GM19099 (cell line): ENCODE results near the gene TPRG1L.

Experiments
- POLR2A ChIP-seq: IDR thresholded peaks from 3 replicates; pipeline ENCODE4 v1.6.1; 2011; ENCODE audit warnings: low read depth; ENCODE audit not compliant: insufficient read length; ENCODE audit errors: extremely low read depth

Gene TPRG1L

GRCh38 chr1:3641816-3642215 is 17.0 kb downstream of the TPRG1L start:
- no peak for TF ChIP-seq POLR2A

- no peak for TF ChIP-seq POLR2A
Measured at GRCh38 chr1:3642919-3643675, 18.3 kb downstream of the TPRG1L start.

DNA sequence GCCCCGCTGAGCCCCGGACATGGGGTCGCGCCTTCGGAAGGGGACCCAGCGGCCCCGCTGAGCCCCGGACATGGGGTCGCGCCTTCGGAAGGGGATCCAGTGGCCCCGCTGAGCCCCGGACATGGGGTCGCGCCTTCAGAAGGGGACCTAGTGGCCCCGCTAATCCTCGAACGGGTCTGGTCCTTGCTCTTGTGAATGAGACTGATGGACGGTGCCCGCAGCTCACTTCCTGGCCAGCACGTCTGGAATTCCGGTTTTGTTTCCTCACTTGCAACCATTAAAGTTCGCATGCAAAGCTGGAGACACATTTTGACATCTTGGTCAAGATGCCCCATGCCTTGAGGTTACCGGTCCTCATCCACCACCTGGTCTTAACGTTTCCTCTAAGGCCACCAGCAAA is 19.5 kb downstream of the TPRG1L start:
- TF ChIP-seq POLR2A = no peak

DNA sequence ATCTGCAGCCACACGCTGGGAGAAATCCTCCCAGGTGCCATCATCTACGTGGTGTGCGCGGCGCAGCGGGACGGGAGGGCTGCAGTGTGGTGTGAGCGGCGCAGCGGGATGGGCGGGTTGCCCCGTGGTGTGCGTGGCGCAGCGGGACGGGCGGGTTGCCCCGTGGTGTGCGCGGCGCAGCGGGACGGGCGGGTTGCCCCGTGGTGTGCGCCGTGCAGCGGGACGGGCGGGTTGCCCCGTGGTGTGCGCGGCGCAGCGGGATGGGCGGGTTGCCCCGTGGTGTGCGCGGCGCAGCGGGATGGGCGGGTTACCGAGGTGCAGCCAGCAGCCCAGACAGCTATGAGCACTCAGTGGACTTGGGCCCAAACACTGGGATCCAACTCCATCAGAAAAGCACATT is 20.4 kb downstream of the TPRG1L start:
- no peak for TF ChIP-seq POLR2A

GRCh38 chr1:3645666-3646355 is 21.0 kb downstream of the TPRG1L start:
- no peak for TF ChIP-seq POLR2A

DNA sequence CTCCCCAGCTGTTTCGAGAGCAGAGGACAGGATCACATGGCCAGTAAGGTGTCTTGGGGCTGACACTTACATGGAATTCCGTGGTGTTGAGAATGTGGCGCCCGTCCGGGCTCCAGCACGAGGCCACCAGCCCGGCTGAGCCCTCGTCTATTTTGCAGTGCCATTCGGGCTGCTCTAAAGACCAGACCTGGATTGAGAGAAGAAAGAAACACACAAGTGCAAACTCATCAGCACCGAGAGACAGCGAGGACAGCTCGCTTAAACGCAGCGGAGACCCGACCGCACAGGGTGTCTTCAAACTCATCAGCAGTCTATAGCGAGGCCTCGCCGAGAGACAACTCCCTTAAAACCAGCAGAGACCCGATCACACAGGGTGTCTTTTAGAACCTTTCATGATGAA is 21.8 kb downstream of the TPRG1L start:
- TF ChIP-seq POLR2A = no peak

DNA sequence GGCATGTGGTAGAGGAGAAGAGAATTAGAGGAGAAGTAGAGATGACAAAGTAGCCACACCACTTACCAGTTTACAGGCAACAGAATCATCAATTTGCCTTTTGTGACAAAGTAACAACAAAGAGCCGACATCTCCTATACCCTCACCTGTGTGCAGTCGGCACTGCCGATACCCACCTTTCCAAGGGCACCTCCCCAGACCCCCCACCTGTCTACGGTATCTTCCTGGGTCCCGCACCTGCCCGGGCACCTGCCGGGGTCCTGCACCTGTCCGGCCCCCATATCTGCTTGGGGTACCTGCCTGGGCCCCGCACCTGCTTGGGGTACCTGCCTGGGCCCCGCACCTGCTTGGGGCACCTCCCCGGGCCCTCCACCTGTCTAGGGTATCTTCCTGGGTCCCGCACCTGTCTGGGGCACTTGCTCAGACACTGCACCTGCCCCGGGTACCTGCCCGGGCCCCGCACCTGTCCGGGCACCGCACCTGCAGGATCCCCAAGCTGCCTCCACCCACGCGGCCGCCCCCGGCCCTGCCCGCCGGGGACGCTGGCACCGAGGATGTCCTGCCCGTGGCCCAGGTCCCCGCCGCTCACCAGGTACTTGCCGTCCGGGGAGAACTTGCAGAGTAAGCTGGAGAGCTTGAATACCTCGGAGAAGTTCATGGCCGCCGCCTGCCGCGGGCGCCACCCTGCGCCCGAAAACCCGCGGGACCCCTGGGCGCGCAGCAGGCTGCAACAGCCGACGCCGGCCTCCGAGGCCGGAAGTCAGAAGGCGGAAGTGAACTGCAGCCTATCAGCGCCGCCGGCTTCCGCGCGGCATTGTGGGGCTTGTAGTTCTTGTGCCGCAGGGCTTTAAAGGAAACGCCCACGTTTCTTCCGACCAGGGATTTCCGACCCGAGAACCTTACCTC is 24.8 kb downstream of the TPRG1L start, which contains the start of gene WRAP73:
Gene WRAP73 (minus strand): TSS at position 762 of the 906 bp plus-strand sequence. CDS start 104 bp downstream, at position 658.
- peak; percentile 73 for TF ChIP-seq POLR2A

DNA sequence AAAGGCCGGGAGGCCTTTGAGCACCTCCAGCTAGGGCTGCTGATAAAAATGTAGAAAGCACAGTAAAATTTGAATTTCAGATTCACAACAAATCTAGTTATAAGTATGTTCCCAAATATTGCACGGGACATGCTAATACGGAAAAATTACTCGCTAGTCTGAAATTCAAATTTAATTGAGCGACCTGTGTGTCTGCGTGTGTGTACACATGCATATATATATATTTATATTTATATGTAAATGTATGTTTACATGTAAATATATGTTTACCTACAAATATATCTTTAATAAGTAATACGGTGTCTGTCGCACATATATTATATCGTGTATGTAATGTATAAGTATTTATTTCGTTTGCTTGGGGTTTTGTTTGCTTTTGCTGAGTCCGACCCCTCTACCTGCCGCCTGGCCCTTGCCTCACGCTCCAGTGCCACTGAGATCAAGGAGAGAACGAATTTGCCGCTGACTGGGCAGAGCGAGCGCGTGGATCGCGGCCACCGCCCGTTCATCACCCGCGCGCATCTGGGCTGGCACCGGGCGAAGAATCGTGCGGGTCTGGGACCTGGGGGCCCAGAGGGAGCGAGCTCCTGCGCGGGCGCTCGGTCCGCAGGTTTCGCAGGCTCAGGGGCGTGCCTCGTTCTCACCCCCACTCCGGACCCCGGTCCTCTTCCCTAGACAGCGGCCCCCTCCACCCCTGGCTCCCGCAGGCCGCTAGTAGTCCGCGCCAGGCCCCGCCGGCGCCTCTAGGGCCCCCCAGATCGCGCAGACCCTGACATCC is 25.6 kb downstream of the TPRG1L start:
- no peak for TF ChIP-seq POLR2A

DNA sequence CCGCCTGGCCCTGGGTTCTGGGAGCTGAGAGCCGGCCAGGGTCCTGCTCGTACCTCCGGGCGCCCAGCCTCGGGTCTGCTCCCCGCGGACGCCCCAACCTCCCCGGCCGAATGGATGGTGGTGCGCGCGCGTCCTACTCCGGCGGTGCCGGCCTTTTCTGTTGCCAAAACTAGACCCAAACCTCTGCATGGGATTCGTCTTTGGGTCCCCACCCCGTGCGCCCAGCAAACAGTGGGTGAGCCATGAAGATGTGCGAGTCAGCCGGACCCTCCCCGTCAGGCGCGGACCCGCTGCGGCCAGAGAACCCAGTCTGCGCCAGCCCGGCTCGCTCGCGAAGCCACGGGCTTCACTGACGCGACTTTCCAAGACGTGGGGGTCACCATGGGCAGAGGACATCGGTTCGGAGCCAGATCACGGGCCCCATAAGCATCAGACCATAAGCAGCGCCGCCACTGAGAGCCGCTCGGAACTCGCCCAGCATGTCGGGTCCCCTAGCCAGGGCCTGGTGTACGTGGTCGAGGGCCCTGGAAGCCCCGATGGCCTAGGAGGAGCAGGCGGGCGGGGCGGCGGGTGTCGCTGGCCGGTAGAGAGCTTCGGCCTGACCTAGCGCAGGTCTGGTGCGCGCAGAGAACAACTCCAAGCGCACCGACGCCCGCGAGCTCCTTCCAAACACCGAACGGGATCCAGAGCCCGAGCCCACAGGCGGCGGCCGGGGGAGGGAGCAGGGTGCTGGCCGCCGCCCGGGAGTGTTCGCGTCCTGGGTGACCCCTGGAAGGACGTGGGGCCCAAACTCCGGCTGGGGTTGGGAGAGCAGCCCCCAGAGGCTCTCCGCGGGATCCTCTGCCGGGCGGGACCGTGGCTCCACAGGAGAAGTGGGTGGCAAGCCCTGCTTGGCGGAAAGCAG is 26.5 kb downstream of the TPRG1L start:
- TF ChIP-seq POLR2A = no peak

DNA sequence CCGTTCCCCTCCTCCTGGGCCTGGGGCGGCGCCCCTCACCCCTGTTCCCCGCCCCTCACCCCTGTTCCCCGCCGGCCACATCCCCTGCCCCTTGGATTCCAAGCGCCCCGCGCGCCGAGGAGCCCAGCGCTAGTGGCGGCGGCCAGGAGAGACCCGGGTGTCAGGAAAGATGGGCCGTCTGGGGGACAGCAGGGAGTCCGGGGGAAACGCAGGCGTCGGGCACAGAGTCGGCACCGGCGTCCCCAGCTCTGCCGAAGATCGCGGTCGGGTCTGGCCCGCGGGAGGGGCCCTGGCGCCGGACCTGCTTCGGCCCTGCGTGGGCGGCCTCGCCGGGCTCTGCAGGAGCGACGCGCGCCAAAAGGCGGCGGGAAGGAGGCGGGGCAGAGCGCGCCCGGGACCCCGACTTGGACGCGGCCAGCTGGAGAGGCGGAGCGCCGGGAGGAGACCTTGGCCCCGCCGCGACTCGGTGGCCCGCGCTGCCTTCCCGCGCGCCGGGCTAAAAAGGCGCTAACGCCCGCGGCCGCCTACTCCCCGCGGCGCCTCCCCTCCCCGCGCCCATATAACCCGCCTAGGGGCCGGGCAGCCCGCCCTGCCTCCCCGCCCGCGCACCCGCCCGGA is 27.2 kb downstream of the TPRG1L start, which contains the start of gene TP73:
Gene TP73 (plus strand): TSS at position 587 of the 618 bp plus-strand sequence. CDS start 29,850 bp downstream, outside the sequence.
- TF ChIP-seq POLR2A = peak; percentile 37

- TF ChIP-seq POLR2A = no peak
Measured at GRCh38 chr1:3652548-3653285, 27.9 kb downstream of the TPRG1L start.

DNA sequence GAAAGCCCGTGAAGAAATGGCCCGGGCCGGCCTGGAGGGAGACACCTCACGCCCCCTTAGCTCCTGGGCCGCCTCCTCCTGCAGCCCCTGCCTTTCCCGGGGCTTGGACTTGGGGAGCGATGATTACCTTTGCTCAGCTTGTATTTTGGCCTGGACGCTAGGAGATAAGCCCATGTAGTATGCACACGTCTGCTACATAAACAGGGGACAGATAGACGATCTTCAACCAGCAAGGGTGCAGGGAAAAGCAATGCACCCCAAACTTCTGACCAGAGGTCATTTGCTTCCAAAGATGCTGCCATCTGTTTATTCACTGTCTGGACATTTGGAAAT is 28.4 kb downstream of the TPRG1L start:
- no peak for TF ChIP-seq POLR2A
